ENCODE data around the gene FURIN. TPM values are rescaled to one million over a fixed set of nuclear protein-coding genes. Genes with fewer than 3 reads are reported as not detected.
A peak's percentile ranks its signal among the peaks of the same experiment; 100 is the strongest.

Gene FURIN
- polyA plus RNA-seq, 2 of the 4 experiments (the other 2 are of a cell fraction): 16.8 to 33.3 TPM

GRCh38 chr15:90859234-90860131 is 8.9 kb upstream of the FURIN start:
- DNase-seq (ENCODE audit: low read depth in 1 of 2, low spot score in 1 of 2) (no peak), FAIRE-seq (no peak), ATAC-seq (peak in 1 of 2 experiments; percentile 30; a peak in 3 of 6 replicates)
- Histone ChIP-seq H3K9me3 (no peaks in the 10 kb centered on the region), H3K4me2 (peak overlapping the region; percentile 74), H3K4me1 (peaks cover 52% of the 10 kb centered on the region), H3K27ac (peak overlapping the region; percentile 25 to 80; a peak in 5 of 6 replicates), H3K4me3 (no peak overlapping the region)
- TF ChIP-seq, protein P1, sequence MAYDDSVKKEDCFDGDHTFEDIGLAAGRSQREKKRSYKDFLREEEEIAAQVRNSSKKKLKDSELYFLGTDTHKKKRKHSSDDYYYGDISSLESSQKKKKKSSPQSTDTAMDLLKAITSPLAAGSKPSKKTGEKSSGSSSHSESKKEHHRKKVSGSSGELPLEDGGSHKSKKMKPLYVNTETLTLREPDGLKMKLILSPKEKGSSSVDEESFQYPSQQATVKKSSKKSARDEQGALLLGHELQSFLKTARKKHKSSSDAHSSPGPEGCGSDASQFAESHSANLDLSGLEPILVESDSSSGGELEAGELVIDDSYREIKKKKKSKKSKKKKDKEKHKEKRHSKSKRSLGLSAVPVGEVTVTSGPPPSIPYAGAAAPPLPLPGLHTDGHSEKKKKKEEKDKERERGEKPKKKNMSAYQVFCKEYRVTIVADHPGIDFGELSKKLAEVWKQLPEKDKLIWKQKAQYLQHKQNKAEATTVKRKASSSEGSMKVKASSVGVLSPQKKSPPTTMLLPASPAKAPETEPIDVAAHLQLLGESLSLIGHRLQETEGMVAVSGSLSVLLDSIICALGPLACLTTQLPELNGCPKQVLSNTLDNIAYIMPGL (CRISPR knock-in tag; IDR thresholded peaks at IDR 0.05; ENCODE audit: borderline replicate concordance): no peak
- no peak for TF ChIP-seq ZSCAN20 (CRISPR knock-in tag; IDR thresholded peaks at IDR 0.05)
- TF ChIP-seq CHD4 (IDR thresholded peaks at IDR 0.05; ENCODE audit: borderline replicate concordance): no peak
- TF ChIP-seq NFE2L2 (conservative IDR thresholded peaks at IDR 0.05; ENCODE audit: low read length): no peak
- TF ChIP-seq CBX2 (IDR thresholded peaks at IDR 0.05; ENCODE audit: borderline replicate concordance, low read depth): no peak
- no peak for TF ChIP-seq EHMT2 (IDR thresholded peaks at IDR 0.05; ENCODE audit: low read depth)
- TF ChIP-seq, protein P2, sequence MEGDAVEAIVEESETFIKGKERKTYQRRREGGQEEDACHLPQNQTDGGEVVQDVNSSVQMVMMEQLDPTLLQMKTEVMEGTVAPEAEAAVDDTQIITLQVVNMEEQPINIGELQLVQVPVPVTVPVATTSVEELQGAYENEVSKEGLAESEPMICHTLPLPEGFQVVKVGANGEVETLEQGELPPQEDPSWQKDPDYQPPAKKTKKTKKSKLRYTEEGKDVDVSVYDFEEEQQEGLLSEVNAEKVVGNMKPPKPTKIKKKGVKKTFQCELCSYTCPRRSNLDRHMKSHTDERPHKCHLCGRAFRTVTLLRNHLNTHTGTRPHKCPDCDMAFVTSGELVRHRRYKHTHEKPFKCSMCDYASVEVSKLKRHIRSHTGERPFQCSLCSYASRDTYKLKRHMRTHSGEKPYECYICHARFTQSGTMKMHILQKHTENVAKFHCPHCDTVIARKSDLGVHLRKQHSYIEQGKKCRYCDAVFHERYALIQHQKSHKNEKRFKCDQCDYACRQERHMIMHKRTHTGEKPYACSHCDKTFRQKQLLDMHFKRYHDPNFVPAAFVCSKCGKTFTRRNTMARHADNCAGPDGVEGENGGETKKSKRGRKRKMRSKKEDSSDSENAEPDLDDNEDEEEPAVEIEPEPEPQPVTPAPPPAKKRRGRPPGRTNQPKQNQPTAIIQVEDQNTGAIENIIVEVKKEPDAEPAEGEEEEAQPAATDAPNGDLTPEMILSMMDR (IDR thresholded peaks at IDR 0.05): no peak
- TF ChIP-seq CBX8 (IDR thresholded peaks at IDR 0.05): no peak
- TF ChIP-seq EHF (CRISPR knock-in tag; IDR thresholded peaks at IDR 0.05): no peak
- no peak for TF ChIP-seq RCOR1 (IDR thresholded peaks at IDR 0.05; ENCODE audit: low read depth, low read length)
- TF ChIP-seq MAZ (IDR thresholded peaks at IDR 0.05; ENCODE audit: borderline replicate concordance, low read depth, low read length): no peak
- POLR2A ChIA-PET: interaction anchor here (0.6 kb wide), 1 partner anchor 8 kb away, joined by 3 read pairs; no protein-coding TSS in a partner anchor
- CTCF ChIA-PET: interaction anchor here (0.8 to 4.4 kb wide), 9 partner anchors 8 to 213 kb away, joined by 3 to 20 read pairs (median 4); partner anchors contain the start of gene FES
- 65% methylated on average over 10 of the region's 10 CpGs for WGBS (ENCODE audit: missing lambda C conversion rate)

DNA sequence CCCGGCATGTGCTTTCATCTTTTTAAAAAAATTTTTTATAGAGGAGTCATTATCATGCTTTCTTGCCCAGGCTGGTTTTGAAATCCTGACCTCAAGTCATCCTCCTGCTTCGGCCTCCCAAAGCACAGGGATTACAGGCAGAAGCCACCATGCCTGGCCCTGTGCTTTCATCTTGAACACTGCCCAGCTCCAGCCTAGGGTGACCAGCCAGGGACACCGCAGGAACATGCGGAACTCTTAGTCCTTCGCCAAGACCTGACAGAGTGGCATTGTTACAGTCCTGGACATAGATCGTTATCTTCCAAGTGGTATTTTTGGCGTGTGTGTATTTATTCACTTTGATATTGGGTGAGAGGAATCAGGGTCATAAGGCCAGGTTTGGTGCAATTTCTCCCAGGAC is 7.9 kb upstream of the FURIN start:
- DNase-seq (ENCODE audit: low read depth in 1 of 2, low spot score in 1 of 2): no peak
- ChIA-PET POLR2A (no interaction called here), CTCF (interaction anchor here (1.0 to 4.4 kb wide), 5 partner anchors 11 to 46 kb away, joined by 3 to 20 read pairs (median 5); partner anchors contain the start of gene FES)
- H3K4me3 ChIP-seq: no peak overlapping the region
- H3K27ac ChIP-seq: peak overlapping the region; percentile 56 to 80
- ATAC-seq: peak in 1 of 2 experiments; percentile 2; a peak in 2 of 6 replicates
- H3K4me2 ChIP-seq: peak overlapping the region; percentile 74
- no peaks in the 10 kb centered on the region for H3K9me3 ChIP-seq
- FAIRE-seq: no peak
- WGBS (ENCODE audit: missing lambda C conversion rate): 93% methylated on average over 7 of the region's 7 CpGs
- TF ChIP-seq, protein P1 (CRISPR knock-in tag; IDR thresholded peaks at IDR 0.05; ENCODE audit: borderline replicate concordance): no peak
- TF ChIP-seq GATA3 (IDR thresholded peaks at IDR 0.05; ENCODE audit: borderline replicate concordance): peak; percentile 35; the same call in 1 of the 2 replicates
- peaks cover 56% of the 10 kb centered on the region for H3K4me1 ChIP-seq

DNA sequence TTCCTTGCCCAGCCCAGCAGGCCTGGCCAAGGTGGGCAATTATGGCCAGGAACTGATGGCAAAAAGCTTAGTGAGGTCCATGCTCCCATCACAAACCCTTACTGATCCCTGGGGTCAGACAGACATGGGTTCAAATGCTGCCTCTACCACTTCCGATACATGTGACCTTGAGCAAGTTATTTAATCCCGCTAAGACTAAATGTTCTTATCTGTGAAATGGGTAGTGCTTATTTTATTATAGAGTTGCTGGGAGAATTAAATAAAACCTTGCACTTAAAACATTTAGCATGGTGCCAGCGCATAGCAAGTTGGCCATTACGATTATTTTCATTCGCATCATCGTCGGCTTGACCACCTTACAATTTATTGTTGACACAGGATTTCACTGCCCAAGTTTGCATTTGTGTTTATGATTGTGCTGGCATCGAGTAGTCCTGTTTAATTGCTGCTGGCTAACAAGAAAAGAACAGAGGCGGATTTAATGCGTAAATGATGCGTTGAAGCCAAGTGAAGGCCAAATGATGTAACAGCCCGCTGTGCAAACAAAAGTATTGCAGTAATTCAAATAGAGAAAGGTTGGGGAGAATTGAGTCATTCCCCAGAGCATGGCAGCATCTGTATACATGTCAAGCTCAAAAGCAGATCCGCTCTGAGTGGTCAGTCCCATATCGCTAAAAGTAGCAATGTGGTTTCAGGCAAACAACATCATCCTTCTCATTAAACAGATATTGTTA is 7.3 kb upstream of the FURIN start:
- H3K9me3 ChIP-seq: no peaks in the 10 kb centered on the region
- ChIA-PET CTCF (interaction anchor here (0.6 to 4.4 kb wide), 5 partner anchors 12 to 46 kb away, joined by 3 to 20 read pairs (median 4); partner anchors contain the start of gene FES), POLR2A (interaction anchor here (0.7 to 1.1 kb wide), 2 partner anchors 9 to 28 kb away, joined by 4 to 5 read pairs; no protein-coding TSS in a partner anchor)
- H3K4me3 ChIP-seq: no peak overlapping the region
- H3K4me2 ChIP-seq: peak overlapping the region; percentile 74
- WGBS (ENCODE audit: missing lambda C conversion rate): 25% methylated on average over 14 of the region's 14 CpGs
- DNase-seq (ENCODE audit: low read depth in 1 of 2, low spot score in 1 of 2) (peak; percentile 92 to 95), ATAC-seq (peak; percentile 76 to 86), FAIRE-seq (peak; percentile 97)
- peak overlapping the region; percentile 59 to 80 for H3K27ac ChIP-seq
- peaks cover 56% of the 10 kb centered on the region for H3K4me1 ChIP-seq
- TF ChIP-seq EP300 (IDR thresholded peaks at IDR 0.05): peak; percentile 88 to 89; a peak in 3 of 5 replicates
- peak; percentile 50; the same call in 1 of the 2 replicates for TF ChIP-seq PBX3 (IDR thresholded peaks at IDR 0.05)
- TF ChIP-seq PHF8 (IDR thresholded peaks at IDR 0.05; ENCODE audit: borderline replicate concordance, low read depth): no peak
- TF ChIP-seq, protein P1 (CRISPR knock-in tag; IDR thresholded peaks at IDR 0.05; ENCODE audit: borderline replicate concordance): no peak
- no peak for TF ChIP-seq NR3C1 (IDR thresholded peaks at IDR 0.05)
- TF ChIP-seq MAX (IDR thresholded peaks at IDR 0.05): peak; percentile 95
- peak; percentile 95 to 96 for TF ChIP-seq JUN (IDR thresholded peaks at IDR 0.05)
- peak; percentile 99 to 100 for TF ChIP-seq CEBPB (IDR thresholded peaks at IDR 0.05)
- TF ChIP-seq MYC (IDR thresholded peaks at IDR 0.05; ENCODE audit: borderline replicate concordance, low read length): no peak
